ENCODE results near the gene LRRC58.
"Not testable (repeated sequence)": the region's sequence is repeated elsewhere in the genome, so short reads cannot be mapped to it uniquely, and the experiment has no call there.

Gene LRRC58

GRCh38 chr3:120348991-120349854, at the start of gene LRRC58:
TSS of gene LRRC58 (minus strand) at chr3:120349354. CDS start at chr3:120349243, 111 bp downstream.
- DNase-seq (ENCODE audit: low read depth in 3 of 3): peak; percentile 73 to 82 (median 81)

GRCh38 chr3:120396469-120396868, 47.3 kb upstream of the LRRC58 start:
- no peak for DNase-seq (ENCODE audit: low read depth in 3 of 3)

- no peak for DNase-seq (ENCODE audit: low read depth in 3 of 3)
These were observed 45.2 kb upstream of the LRRC58 start for GRCh38 chr3:120394347-120394746.

GRCh38 chr3:120393761-120394160, 44.6 kb upstream of the LRRC58 start:
- DNase-seq (ENCODE audit: low read depth in 3 of 3): no peak

- no peak for DNase-seq (ENCODE audit: low read depth in 3 of 3)
These were observed 44.1 kb upstream of the LRRC58 start for GRCh38 chr3:120393243-120393642.

GRCh38 chr3:120382941-120383447, 33.8 kb upstream of the LRRC58 start:
- no peak for DNase-seq (ENCODE audit: low read depth in 3 of 3)

- no peak for DNase-seq (ENCODE audit: low read depth in 3 of 3)
These were observed 32.3 kb upstream of the LRRC58 start for GRCh38 chr3:120381503-120381902.

- not testable (repeated sequence) for DNase-seq (ENCODE audit: low read depth in 3 of 3)
These were observed 28.8 kb upstream of the LRRC58 start for GRCh38 chr3:120377948-120378347.

- DNase-seq (ENCODE audit: low read depth in 3 of 3): no peak
These were observed 21.3 kb upstream of the LRRC58 start for GRCh38 chr3:120370463-120370862.

- DNase-seq (ENCODE audit: low read depth in 3 of 3): no peak
These were observed 19.9 kb upstream of the LRRC58 start for GRCh38 chr3:120369037-120369467.

- DNase-seq (ENCODE audit: low read depth in 3 of 3): no peak
These were observed 19.0 kb upstream of the LRRC58 start for GRCh38 chr3:120368172-120368571.

GRCh38 chr3:120364821-120365220, 15.7 kb upstream of the LRRC58 start:
- no peak for DNase-seq (ENCODE audit: low read depth in 3 of 3)

- no peak for DNase-seq (ENCODE audit: low read depth in 3 of 3)
These were observed 14.9 kb upstream of the LRRC58 start for GRCh38 chr3:120364101-120364500.

GRCh38 chr3:120357807-120358206, 8.7 kb upstream of the LRRC58 start:
- no peak for DNase-seq (ENCODE audit: low read depth in 3 of 3)

GRCh38 chr3:120355486-120355885, 6.3 kb upstream of the LRRC58 start:
- no peak for DNase-seq (ENCODE audit: low read depth in 3 of 3)

- no peak for DNase-seq (ENCODE audit: low read depth in 3 of 3)
These were observed 4.3 kb upstream of the LRRC58 start for GRCh38 chr3:120353463-120353862.

- DNase-seq (ENCODE audit: low read depth in 3 of 3): no peak
These were observed 2.9 kb upstream of the LRRC58 start for GRCh38 chr3:120352017-120352416.

- no peak for DNase-seq (ENCODE audit: low read depth in 3 of 3)
These were observed 1.3 kb upstream of the LRRC58 start for GRCh38 chr3:120350401-120350941.

GRCh38 chr3:120349855-120350125, 636 bp upstream of the LRRC58 start:
- DNase-seq (ENCODE audit: low read depth in 3 of 3): no peak

- DNase-seq (ENCODE audit: low read depth in 3 of 3): peak; percentile 21 to 43 (median 40)
These were observed 826 bp downstream of the LRRC58 start for GRCh38 chr3:120348065-120348990.

- DNase-seq (ENCODE audit: low read depth in 3 of 3): no peak
These were observed 4.8 kb downstream of the LRRC58 start for GRCh38 chr3:120344349-120344748.

- no peak for DNase-seq (ENCODE audit: low read depth in 3 of 3)
These were observed 7.4 kb downstream of the LRRC58 start for GRCh38 chr3:120341658-120342346.
